WERI-Rb-1 (cell line): Measurements from ENCODE around the gene CAPZA3.

Experiments used
- DNase-seq: peaks from one replicate; pipeline ENCODE4 v3.0.0-alpha.2; 2020
- H3K27ac ChIP-seq: fragments of 250-450 bp; sonication (Bioruptor Pico); 2 replicates; pipeline ENCODE4 v1.5.1; 2020; ENCODE audit warnings: mild to moderate bottlenecking, moderate library complexity
- H3K27me3 ChIP-seq: fragments of 250-450 bp; sonication (Bioruptor Pico); 2 replicates; pipeline ENCODE4 v1.5.1; 2021; ENCODE audit warnings: mild to moderate bottlenecking, low read depth, moderate library complexity; ENCODE audit not compliant: insufficient read depth, severe bottlenecking
- H3K36me3 ChIP-seq: fragments of 250-450 bp; sonication (Bioruptor Pico); 2 replicates; pipeline ENCODE4 v1.5.1; 2020; ENCODE audit warnings: mild to moderate bottlenecking, moderate library complexity
- H3K4me3 ChIP-seq: 2 replicates; pipeline ENCODE4 v1.5.1; 2011; ENCODE audit warnings: low read depth, mild to moderate bottlenecking, control low read depth, low read length
- H3K9me3 ChIP-seq: fragments of 250-450 bp; sonication (Bioruptor Pico); 2 replicates; pipeline ENCODE4 v1.5.1; 2021; ENCODE audit warnings: mild to moderate bottlenecking, moderate library complexity; ENCODE audit not compliant: severe bottlenecking
- CTCF ChIP-seq: IDR thresholded peaks from 2 replicates; pipeline ENCODE4 v1.5.1; 2011; ENCODE audit warnings: low read depth, mild to moderate bottlenecking, control low read depth, inconsistent platforms, low read length

CAPZA3 gene

GRCh38 chr12:18720690-18721089 is 17.2 kb upstream of the CAPZA3 start:
- no peak for DNase-seq
- Histone ChIP-seq H3K4me3 (no peak overlapping the region), H3K27ac (no peak overlapping the region), H3K36me3 (no peaks in the 10 kb centered on the region), H3K9me3 (no peaks in the 10 kb centered on the region), H3K27me3 (no peaks in the 10 kb centered on the region)
- no peak for TF ChIP-seq CTCF

- no peaks in the 10 kb centered on the region for H3K9me3 ChIP-seq
- no peaks in the 10 kb centered on the region for H3K27me3 ChIP-seq
- TF ChIP-seq CTCF, result no peak
- no peak for DNase-seq
- H3K4me3 ChIP-seq, result no peak overlapping the region
- no peaks in the 10 kb centered on the region for H3K36me3 ChIP-seq
- H3K27ac ChIP-seq, result no peak overlapping the region
Observed at GRCh38 chr12:18721452-18721851, 16.5 kb upstream of the CAPZA3 start.

GRCh38 chr12:18723752-18724151 is 14.2 kb upstream of the CAPZA3 start:
- TF ChIP-seq CTCF, result no peak
- no peak for DNase-seq
- Histone ChIP-seq H3K4me3 (no peak overlapping the region), H3K9me3 (no peaks in the 10 kb centered on the region), H3K36me3 (no peaks in the 10 kb centered on the region), H3K27ac (no peak overlapping the region), H3K27me3 (no peaks in the 10 kb centered on the region)

GRCh38 chr12:18731156-18731555 is 6.8 kb upstream of the CAPZA3 start:
- TF ChIP-seq CTCF, result no peak
- H3K9me3 ChIP-seq, result peaks cover 6% of the 10 kb centered on the region
- no peaks in the 10 kb centered on the region for H3K36me3 ChIP-seq
- H3K27ac ChIP-seq, result no peak overlapping the region
- DNase-seq, result no peak
- H3K27me3 ChIP-seq, result no peaks in the 10 kb centered on the region
- no peak overlapping the region for H3K4me3 ChIP-seq

GRCh38 chr12:18747895-18748294 is 10.0 kb downstream of the CAPZA3 start:
- H3K9me3 ChIP-seq, result no peaks in the 10 kb centered on the region
- H3K36me3 ChIP-seq, result no peaks in the 10 kb centered on the region
- no peak for TF ChIP-seq CTCF
- H3K27ac ChIP-seq, result no peak overlapping the region
- no peak for DNase-seq
- no peak overlapping the region for H3K4me3 ChIP-seq
- H3K27me3 ChIP-seq, result no peaks in the 10 kb centered on the region

GRCh38 chr12:18749386-18749957 is 11.6 kb downstream of the CAPZA3 start:
- TF ChIP-seq CTCF, result no peak

More at GRCh38 chr12:18749386-18749957, 11.6 kb downstream of the CAPZA3 start:
- Histone ChIP-seq H3K4me3 (no peak overlapping the region), H3K27me3 (no peaks in the 10 kb centered on the region), H3K9me3 (no peaks in the 10 kb centered on the region), H3K27ac (no peak overlapping the region), H3K36me3 (no peaks in the 10 kb centered on the region)
- DNase-seq, result no peak
